Stomach (tissue), 9 donors: Measurements from ENCODE around the gene RGL3. TPM values are rescaled to one million over a fixed set of nuclear protein-coding genes. Genes with fewer than 3 reads are reported as not detected.

Source experiments
- DNase-seq, 2 donors: peaks; one replicate each; pipeline versions ENCODE4 v3.0.0 to v3.0.0-alpha.2; 2013 to 2019
- H3K27ac ChIP-seq, 5 donors: fragments of 200-600 bp in 4 of 5; sonication (generic) in 4 of 5; one replicate each; pipeline ENCODE4 v1.5.1; 2013 to 2019; ENCODE audit warnings: mild to moderate bottlenecking in 1 of 5, moderate library complexity in 1 of 5
- H3K27me3 ChIP-seq, 3 donors: fragments of 200-600 bp; sonication (generic); one replicate each; pipeline ENCODE4 v1.5.1; 2017 to 2019; ENCODE audit warnings: mixed run types in 1 of 3
- H3K36me3 ChIP-seq, 4 donors: fragments of 200-600 bp; sonication (generic); 1 replicate in 3 of 4; 2 replicates in 1 of 4; pipeline ENCODE4 v1.5.1; 2016 to 2019
- H3K4me1 ChIP-seq, 4 donors: fragments of 200-600 bp; sonication (generic); one replicate each; pipeline ENCODE4 v1.5.1; 2016 to 2019
- H3K4me3 ChIP-seq, 4 donors: fragments of 200-600 bp; sonication (generic) in 3 of 4; one replicate each; pipeline ENCODE4 v1.5.1; 2016 to 2019; ENCODE audit warnings: mild to moderate bottlenecking in 1 of 4
- H3K9me3 ChIP-seq, 4 donors: fragments of 200-600 bp; sonication (generic); one replicate each; pipeline ENCODE4 v1.5.1; 2016 to 2019
- CTCF ChIP-seq, 7 experiments: fragments of 450-650 bp in 4 of 7; fragments of 200-600 bp in 3 of 7; sonication (generic) in 3 of 7; IDR thresholded peaks; one replicate each; pipeline ENCODE4 v1.5.1; 2016 to 2019; ENCODE audit warnings: antibody characterized with exemption in 7 of 7, control low read depth in 2 of 7, mild to moderate bottlenecking in 1 of 7
- EP300 ChIP-seq: sonication (generic); formaldehyde crosslinking; IDR thresholded peaks from one replicate; pipeline ENCODE4 v1.6.1; 2017; ENCODE audit warnings: antibody characterized with exemption
- POLR2A ChIP-seq, 4 donors: fragments of 450-650 bp; IDR thresholded peaks; one replicate each; pipeline ENCODE4 v1.6.1; 2016; ENCODE audit warnings: antibody characterized with exemption in 4 of 4, control low read depth in 2 of 4, mild to moderate bottlenecking in 1 of 4, moderate library complexity in 1 of 4
- POLR2AphosphoS5 ChIP-seq, 3 donors: sonication (generic); formaldehyde crosslinking; IDR thresholded peaks; one replicate each; pipeline ENCODE4 v1.6.1; 2016; ENCODE audit warnings: antibody characterized with exemption in 3 of 3
- WGBS, 5 donors: extraction: QIAGEN DNeasy Blood & Tissue Kit in 3 of 5; methylation state at CpG; one replicate each; pipeline versions ENCODE4 v1.1.5 to v1.1.7; 2013 to 2018; 5-methylcytosine and 5-hydroxymethylcytosine counted together
- intact Hi-C: fragments of 100-400 bp; cut with DNase I; formaldehyde crosslinking; loops from one replicate; pipeline ENCODE4 v1.15.1; 2023; ENCODE audit warnings: low total_unique reads
- polyA plus RNA-seq, 3 donors: library from polyadenylated mRNA; stranded (reverse); fragments of 200-250 nt; gene quantifications; one replicate each; pipeline ENCODE4 v1.2.3, GENCODE V29; 2013
- small RNA-seq, 4 donors: library from RNA; depleted of rRNA; stranded (forward); fragments of <200 nt; gene quantifications; one replicate each; pipeline ENCODE3, GENCODE V24; 2016
- total RNA-seq, 5 donors: library from RNA; depleted of rRNA; stranded (reverse); fragments of >200 nt; gene quantifications; one replicate each; pipeline versions ENCODE4 v1.1.0 to v1.2.3, GENCODE V29; 2014 to 2016
- donor health status: healthy with polysubstance abuse.
- donor health status: Bipolar disorder and iron deficiency.
- donor health status: healthy.

RGL3 gene
- total and polyA plus RNA-seq, 8 donors, result 20.6 to 454 (median 38.5) TPM

- intact Hi-C loops, result no loop called here
- 72 to 75% (median 73%) methylated on average over 7 of the region's 7 CpGs for WGBS, 5 donors
- Histone ChIP-seq H3K27me3 (no peaks in the 10 kb centered on the region), H3K4me1 (peaks cover 30 to 45% (median 40%) of the 10 kb centered on the region in 4 donors), H3K4me3 (no peak overlapping the region), H3K36me3 (peaks cover 0 to 11% (median 6%) of the 10 kb centered on the region in 4 donors), H3K27ac (peak overlapping the region in 2 of 5 donors; percentile 88 to 91), H3K9me3 (peaks cover 0 to 8% (median 0%) of the 10 kb centered on the region in 4 donors)
- TF ChIP-seq POLR2A (IDR thresholded peaks at IDR 0.05), result no peak
- no peak for TF ChIP-seq POLR2AphosphoS5 (IDR thresholded peaks at IDR 0.05)
- no peak for TF ChIP-seq EP300
- TF ChIP-seq CTCF (IDR thresholded peaks at IDR 0.05), result no peak
- DNase-seq, result no peak
Measured at GRCh38 chr19:11347546-11348039, 71.5 kb downstream of the RGL3 start.

- H3K4me3 ChIP-seq, result peak within 1 kb of the TSS; percentile 59 to 69 (median 64)
- H3K9me3 ChIP-seq, result peaks cover 0 to 8% (median 0%) of the 10 kb centered on the region in 4 donors
- peak in 1 of 4 donors; percentile 24 for TF ChIP-seq POLR2A (IDR thresholded peaks at IDR 0.05)
- TF ChIP-seq CTCF (IDR thresholded peaks at IDR 0.05), result peak in 1 of 7 experiments; percentile 12
- peak; percentile 23 for TF ChIP-seq EP300
- peak; percentile 90 to 93 (median 91) for TF ChIP-seq POLR2AphosphoS5 (IDR thresholded peaks at IDR 0.05)
- H3K27ac ChIP-seq, result peak within 1 kb of the TSS; percentile 79 to 91 (median 88)
- 0 to 1% (median 0%) methylated on average over 35 to 50 of the region's 50 CpGs for WGBS, 5 donors
- no peaks in the 10 kb centered on the region for H3K27me3 ChIP-seq
- DNase-seq, result peak; percentile 99
- peaks cover 0 to 23% (median 11%) of the 10 kb centered on the region in 4 donors for H3K36me3 ChIP-seq
- intact Hi-C loops, result no loop called here
- peaks cover 30 to 46% (median 40%) of the 10 kb centered on the region in 4 donors for H3K4me1 ChIP-seq
Measured at GRCh38 chr19:11346104-11346940, 72.8 kb downstream of the RGL3 start, which contains the start of the genes CCDC159 and TMEM205. Gene CCDC159 (plus strand): TSS chr19:11346519. CDS start chr19:11346607, 88 bp downstream. Gene TMEM205 (minus strand): TSS chr19:11346268. CDS start chr19:11345619, 649 bp downstream.

- intact Hi-C loops, result no loop called here
- no peak for DNase-seq
- peak overlapping the region; percentile 79 to 91 (median 88) for H3K27ac ChIP-seq
- H3K4me1 ChIP-seq, result peaks cover 30 to 46% (median 40%) of the 10 kb centered on the region in 4 donors
- no peaks in the 10 kb centered on the region for H3K27me3 ChIP-seq
- TF ChIP-seq CTCF (IDR thresholded peaks at IDR 0.05) (no peak), POLR2A (IDR thresholded peaks at IDR 0.05) (no peak), EP300 (no peak), POLR2AphosphoS5 (IDR thresholded peaks at IDR 0.05) (no peak)
- peak overlapping the region; percentile 59 to 69 (median 64) for H3K4me3 ChIP-seq
- peaks cover 0 to 8% (median 0%) of the 10 kb centered on the region in 4 donors for H3K9me3 ChIP-seq
- 33 to 38% (median 35%) methylated on average over 15 of the region's 15 CpGs for WGBS, 5 donors
- peaks cover 0 to 25% (median 12%) of the 10 kb centered on the region in 4 donors for H3K36me3 ChIP-seq
Measured at GRCh38 chr19:11345122-11345803, 73.9 kb downstream of the RGL3 start.

Small RNAs within 50 kb of the gene (small RNA-seq; reads per million reads assigned to genes)
- gene RF00019, result 0 reads per million in 4 donors

Other genes with a start within 250 kb of the RGL3 start
- gene KANK2, start 221.8 kb downstream of the RGL3 start, total RNA-seq, result 100 to 1,000 TPM; 120 to 415 (median 251) TPM
- gene KANK2, start 221.8 kb downstream of the RGL3 start, polyA plus RNA-seq, result 100 to 1,000 TPM in 2 of 3 donors, 10 to 100 TPM in 1; 82.4 to 158 (median 144) TPM
- gene ANGPTL8, start 179.7 kb downstream of the RGL3 start, total RNA-seq, result not detected
- under 1 TPM in 1 of 3 donors, not detected in 2; 0.70 TPM for gene ANGPTL8, start 179.7 kb downstream of the RGL3 start, polyA plus RNA-seq
- gene DOCK6, start 156.8 kb downstream of the RGL3 start, total RNA-seq, result 100 to 1,000 TPM in 2 of 5 donors, 10 to 100 TPM in 3; 32.1 to 243 (median 99.5) TPM
- 10 to 100 TPM; 21.4 to 39.8 (median 24.0) TPM for gene DOCK6, start 156.8 kb downstream of the RGL3 start, polyA plus RNA-seq
- not detected for gene TSPAN16, start 123.2 kb downstream of the RGL3 start, total RNA-seq
- not detected for gene TSPAN16, start 123.2 kb downstream of the RGL3 start, polyA plus RNA-seq
- gene RAB3D, start 79.7 kb downstream of the RGL3 start, total RNA-seq, result 10 to 100 TPM; 11.6 to 63.3 (median 16.3) TPM
- gene RAB3D, start 79.7 kb downstream of the RGL3 start, polyA plus RNA-seq, result 10 to 100 TPM; 14.1 to 25.7 (median 21.7) TPM
- 100 to 1,000 TPM in 2 of 5 donors, 10 to 100 TPM in 2, 1 to 10 TPM in 1; 5.8 to 117 (median 69.3) TPM for gene TMEM205, start 73.0 kb downstream of the RGL3 start, total RNA-seq
- gene TMEM205, start 73.0 kb downstream of the RGL3 start, polyA plus RNA-seq, result 100 to 1,000 TPM in 1 of 3 donors, 10 to 100 TPM in 2; 58.2 to 169 (median 61.7) TPM
- 10 to 100 TPM in 4 of 5 donors, 1 to 10 TPM in 1; 2.9 to 91.2 (median 20.3) TPM for gene CCDC159, start 72.8 kb downstream of the RGL3 start, total RNA-seq
- gene CCDC159, start 72.8 kb downstream of the RGL3 start, polyA plus RNA-seq, result 10 to 100 TPM; 40.5 to 96.3 (median 70.0) TPM
- 100 to 1,000 TPM in 1 of 5 donors, 10 to 100 TPM in 1, 1 to 10 TPM in 3; 6.1 to 364 (median 9.9) TPM for gene PLPPR2, start 63.9 kb downstream of the RGL3 start, total RNA-seq
- gene PLPPR2, start 63.9 kb downstream of the RGL3 start, polyA plus RNA-seq, result 10 to 100 TPM in 1 of 3 donors, 1 to 10 TPM in 2; 6.4 to 15.2 (median 9.8) TPM
- under 1 TPM in 2 of 5 donors, not detected in 3; 0.37 to 0.45 TPM for gene SWSAP1, start 44.6 kb downstream of the RGL3 start, total RNA-seq
- 1 to 10 TPM; 3.2 to 4.1 (median 3.4) TPM for gene SWSAP1, start 44.6 kb downstream of the RGL3 start, polyA plus RNA-seq
- gene EPOR, start 35.0 kb downstream of the RGL3 start, total RNA-seq, result 10 to 100 TPM in 4 of 5 donors, 1 to 10 TPM in 1; 4.8 to 19.9 (median 14.6) TPM
- gene EPOR, start 35.0 kb downstream of the RGL3 start, polyA plus RNA-seq, result 1 to 10 TPM; 3.7 to 8.9 (median 5.0) TPM
- gene ODAD3, start 15.8 kb upstream of the RGL3 start, total RNA-seq, result not detected
- gene ODAD3, start 15.8 kb upstream of the RGL3 start, polyA plus RNA-seq, result under 1 TPM; 0.38 to 0.92 (median 0.62) TPM
- 100 to 1,000 TPM in 2 of 5 donors, 10 to 100 TPM in 3; 30.3 to 221 (median 76.9) TPM for gene PRKCSH, start 16.3 kb upstream of the RGL3 start, total RNA-seq
- 100 to 1,000 TPM; 109 to 138 (median 115) TPM for gene PRKCSH, start 16.3 kb upstream of the RGL3 start, polyA plus RNA-seq
- 10 to 100 TPM in 1 of 5 donors, 1 to 10 TPM in 2, not detected in 2; 1.5 to 11.0 (median 7.2) TPM for gene ELAVL3, start 61.7 kb upstream of the RGL3 start, total RNA-seq
- under 1 TPM in 2 of 3 donors, not detected in 1; 0.10 to 0.31 TPM for gene ELAVL3, start 61.7 kb upstream of the RGL3 start, polyA plus RNA-seq
- gene ZNF653, start 86.5 kb upstream of the RGL3 start, total RNA-seq, result 10 to 100 TPM in 4 of 5 donors, 1 to 10 TPM in 1; 6.7 to 99.6 (median 10.5) TPM
- 10 to 100 TPM in 2 of 3 donors, 1 to 10 TPM in 1; 9.8 to 35.9 (median 17.3) TPM for gene ZNF653, start 86.5 kb upstream of the RGL3 start, polyA plus RNA-seq
- gene ECSIT, start 109.8 kb upstream of the RGL3 start, total RNA-seq, result 100 to 1,000 TPM in 1 of 5 donors, 10 to 100 TPM in 4; 15.6 to 119 (median 49.0) TPM
- gene ECSIT, start 109.8 kb upstream of the RGL3 start, polyA plus RNA-seq, result 10 to 100 TPM; 93.2 to 96.5 (median 95.1) TPM
- 1,000 to 10,000 TPM in 1 of 5 donors, 100 to 1,000 TPM in 4; 205 to 1,183 (median 570) TPM for gene CNN1, start 119.5 kb upstream of the RGL3 start, total RNA-seq
- 100 to 1,000 TPM in 1 of 3 donors, 10 to 100 TPM in 2; 70.2 to 585 (median 70.6) TPM for gene CNN1, start 119.5 kb upstream of the RGL3 start, polyA plus RNA-seq
- 10 to 100 TPM in 4 of 5 donors, 1 to 10 TPM in 1; 2.3 to 25.5 (median 21.4) TPM for gene ELOF1, start 139.9 kb upstream of the RGL3 start, total RNA-seq
- gene ELOF1, start 139.9 kb upstream of the RGL3 start, polyA plus RNA-seq, result 10 to 100 TPM; 87.0 to 96.4 (median 93.1) TPM
- gene ACP5, start 158.3 kb upstream of the RGL3 start, total RNA-seq, result 10 to 100 TPM in 2 of 5 donors, 1 to 10 TPM in 2, not detected in 1; 6.1 to 47.5 (median 25.3) TPM
- 10 to 100 TPM; 48.9 to 67.9 (median 67.4) TPM for gene ACP5, start 158.3 kb upstream of the RGL3 start, polyA plus RNA-seq
- 10 to 100 TPM in 2 of 5 donors, 1 to 10 TPM in 2, not detected in 1; 1.4 to 21.7 (median 10.7) TPM for gene ZNF627, start 178.2 kb upstream of the RGL3 start, total RNA-seq
- 1 to 10 TPM; 5.5 to 6.4 (median 6.3) TPM for gene ZNF627, start 178.2 kb upstream of the RGL3 start, polyA plus RNA-seq